Measurements from ENCODE around the gene LSR. TPM values are rescaled to one million over a fixed set of nuclear protein-coding genes. Genes with fewer than 3 reads are reported as not detected.

LSR gene
- total RNA-seq, 1 experiment from 2014 or later: 21.1 TPM

GRCh38 chr19:35241417-35241816 lies 7.4 kb upstream of the LSR start:
- no peak for DNase-seq (ENCODE audit: low read depth)

GRCh38 chr19:35246466-35247092 lies 2.2 kb upstream of the LSR start:
- no peak for DNase-seq (ENCODE audit: low read depth)

GRCh38 chr19:35247526-35248309 lies 1.1 kb upstream of the LSR start:
- peak; percentile 76 for DNase-seq (ENCODE audit: low read depth)

- DNase-seq (ENCODE audit: low read depth): peak; percentile 38
Measured at GRCh38 chr19:35249146-35249847, 495 bp downstream of the LSR start.

GRCh38 chr19:35249848-35250711 lies 1.3 kb downstream of the LSR start:
- DNase-seq (ENCODE audit: low read depth): no peak

GRCh38 chr19:35251456-35251855 lies 2.7 kb downstream of the LSR start:
- DNase-seq (ENCODE audit: low read depth): no peak

- no peak for DNase-seq (ENCODE audit: low read depth)
Measured at GRCh38 chr19:35253316-35254286, 4.8 kb downstream of the LSR start.

- no peak for DNase-seq (ENCODE audit: low read depth)
Measured at GRCh38 chr19:35254341-35255297, 5.8 kb downstream of the LSR start.

- no peak for DNase-seq (ENCODE audit: low read depth)
Measured at GRCh38 chr19:35256566-35256965, 7.8 kb downstream of the LSR start.

- no peak for DNase-seq (ENCODE audit: low read depth)
Measured at GRCh38 chr19:35257113-35257461, 8.3 kb downstream of the LSR start.

- DNase-seq (ENCODE audit: low read depth): no peak
Measured at GRCh38 chr19:35260694-35261304, 12.0 kb downstream of the LSR start.

- DNase-seq (ENCODE audit: low read depth): peak; percentile 3
Measured at GRCh38 chr19:35261356-35262100, 12.7 kb downstream of the LSR start.

GRCh38 chr19:35262101-35262761 lies 13.4 kb downstream of the LSR start:
- DNase-seq (ENCODE audit: low read depth): peak; percentile 14

- no peak for DNase-seq (ENCODE audit: low read depth)
Measured at GRCh38 chr19:35264268-35265125, 15.7 kb downstream of the LSR start.

GRCh38 chr19:35265126-35265899 lies 16.5 kb downstream of the LSR start:
- no peak for DNase-seq (ENCODE audit: low read depth)

- no peak for DNase-seq (ENCODE audit: low read depth)
Measured at GRCh38 chr19:35265900-35266519, 17.2 kb downstream of the LSR start.

All from Daoy (cell line).